Endothelial cell of umbilical vein (primary cell): Measurements from ENCODE around the gene TIMM10.

Experiments used
- CTCF ChIP-seq, 2 donors: IDR thresholded peaks; 1 replicate in 1 of 2; 2 replicates in 1 of 2; pipeline ENCODE4 v1.5.1; 2011; ENCODE audit warnings: low read length in 2 of 2, mild to moderate bottlenecking in 2 of 2, moderate library complexity in 2 of 2, control low read depth in 1 of 2, inconsistent platforms in 1 of 2, low read depth in 1 of 2; ENCODE audit not compliant: insufficient read depth in 1 of 2; ENCODE audit errors: extremely low read depth in 1 of 2
- EZH2 ChIP-seq: IDR thresholded peaks from 2 replicates; pipeline ENCODE4 v1.6.1; 2012; ENCODE audit warnings: borderline replicate concordance, low read depth, mild to moderate bottlenecking, moderate library complexity, low read length, inconsistent platforms; ENCODE audit not compliant: severe bottlenecking
- FOS ChIP-seq: IDR thresholded peaks from 2 replicates; pipeline ENCODE4 v1.6.1; 2011; ENCODE audit warnings: mild to moderate bottlenecking, low read length, moderate library complexity, borderline replicate concordance; ENCODE audit not compliant: insufficient read depth
- GATA2 ChIP-seq: IDR thresholded peaks from 2 replicates; pipeline ENCODE4 v1.7.0; 2011; ENCODE audit warnings: low read depth, mild to moderate bottlenecking, moderate library complexity, mixed read lengths, low read length; ENCODE audit not compliant: insufficient read length, insufficient read depth
- JUN ChIP-seq: IDR thresholded peaks from 2 replicates; pipeline ENCODE4 v1.6.1; 2011; ENCODE audit warnings: borderline replicate concordance, low read depth; ENCODE audit not compliant: insufficient read length, insufficient read depth
- MYC ChIP-seq: IDR thresholded peaks from one replicate; pipeline ENCODE4 v1.6.1; 2011; ENCODE audit warnings: mild to moderate bottlenecking, low read depth, low read length
- POLR2A ChIP-seq: IDR thresholded peaks from 2 replicates; pipeline ENCODE4 v1.6.1; 2012; ENCODE audit warnings: low read depth, mild to moderate bottlenecking, control low read depth, low read length
- POLR2AphosphoS5 ChIP-seq: IDR thresholded peaks from 2 replicates; pipeline ENCODE4 v1.6.1; 2012; ENCODE audit warnings: low read depth, mild to moderate bottlenecking, control low read depth, low read length, moderate library complexity; ENCODE audit not compliant: insufficient read depth
- TF ChIP-seq, protein P1 (sequence below): IDR thresholded peaks from 2 replicates; pipeline ENCODE4 v1.6.1; 2011; ENCODE audit not compliant: insufficient read depth, insufficient read length

GRCh38 chr11:57502870-57503269, 27.7 kb downstream of the TIMM10 start:
- TF ChIP-seq MYC = no peak
- no peak for TF ChIP-seq CTCF (IDR thresholded peaks at IDR 0.05; ENCODE audit: extremely low read depth in 1 of 2, insufficient read depth in 1 of 2, low read depth in 1 of 2, low read length in 2 of 2)
- TF ChIP-seq POLR2AphosphoS5 = no peak
- no peak for TF ChIP-seq POLR2A
- TF ChIP-seq, protein P1, sequence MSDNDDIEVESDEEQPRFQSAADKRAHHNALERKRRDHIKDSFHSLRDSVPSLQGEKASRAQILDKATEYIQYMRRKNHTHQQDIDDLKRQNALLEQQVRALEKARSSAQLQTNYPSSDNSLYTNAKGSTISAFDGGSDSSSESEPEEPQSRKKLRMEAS = no peak
- TF ChIP-seq EZH2 = no peak
- TF ChIP-seq JUN = no peak
- no peak for TF ChIP-seq GATA2
- TF ChIP-seq FOS = no peak
